Neuron (in vitro differentiated cells): ENCODE results near the gene MRPS27.

Experiments
- H2AFZ ChIP-seq: one replicate; pipeline ENCODE4 v1.6.1; 2013; ENCODE audit warnings: low read depth, mild to moderate bottlenecking, inconsistent platforms, low read length, moderate library complexity
- H3K27me3 ChIP-seq: one replicate; pipeline ENCODE4 v1.6.1; 2013; ENCODE audit warnings: low read length; ENCODE audit not compliant: insufficient read depth
- H3K36me3 ChIP-seq: one replicate; pipeline ENCODE4 v1.6.1; 2013; ENCODE audit warnings: low read length; ENCODE audit not compliant: insufficient read depth
- H3K4me1 ChIP-seq: one replicate; pipeline ENCODE4 v1.6.1; 2013; ENCODE audit warnings: low read length; ENCODE audit not compliant: insufficient read depth
- H3K4me3 ChIP-seq: 2 replicates; pipeline ENCODE4 v1.5.1; 2013; ENCODE audit warnings: mild to moderate bottlenecking, low read length, moderate library complexity
- H3K9me3 ChIP-seq: one replicate; pipeline ENCODE4 v1.6.1; 2013; ENCODE audit warnings: low read length

Gene MRPS27

DNA sequence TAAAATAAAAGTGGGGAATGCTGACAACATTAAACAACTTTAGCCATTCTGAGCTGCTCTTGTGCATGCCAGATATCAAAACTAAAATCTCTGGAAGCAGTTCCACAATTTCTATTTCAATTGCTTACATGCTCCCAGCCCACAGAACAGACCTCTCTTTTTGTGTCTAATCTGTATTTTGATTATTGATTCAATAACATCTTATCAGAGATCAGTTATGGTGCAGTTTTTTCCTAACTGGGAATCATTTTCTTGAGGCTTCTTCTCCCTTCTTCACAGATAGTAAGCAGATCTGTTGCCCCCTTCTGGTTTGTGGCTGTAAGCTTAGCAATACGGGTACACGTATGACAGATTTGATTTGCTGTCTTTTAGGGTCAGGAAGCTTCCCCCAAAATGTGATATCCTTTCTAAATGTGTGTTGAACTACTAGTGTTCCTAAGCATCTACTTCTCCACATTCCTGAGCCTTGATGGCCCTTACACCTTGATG lies 39.4 kb downstream of the MRPS27 start:
- H3K9me3 ChIP-seq = peaks cover 5% of the 10 kb centered on the region
- H3K27me3 ChIP-seq = no peaks in the 10 kb centered on the region
- peaks cover 8% of the 10 kb centered on the region for H3K36me3 ChIP-seq
- no peak overlapping the region for H3K4me3 ChIP-seq
- H3K4me1 ChIP-seq = peaks cover 5% of the 10 kb centered on the region
- no peak overlapping the region for H2AFZ ChIP-seq

DNA sequence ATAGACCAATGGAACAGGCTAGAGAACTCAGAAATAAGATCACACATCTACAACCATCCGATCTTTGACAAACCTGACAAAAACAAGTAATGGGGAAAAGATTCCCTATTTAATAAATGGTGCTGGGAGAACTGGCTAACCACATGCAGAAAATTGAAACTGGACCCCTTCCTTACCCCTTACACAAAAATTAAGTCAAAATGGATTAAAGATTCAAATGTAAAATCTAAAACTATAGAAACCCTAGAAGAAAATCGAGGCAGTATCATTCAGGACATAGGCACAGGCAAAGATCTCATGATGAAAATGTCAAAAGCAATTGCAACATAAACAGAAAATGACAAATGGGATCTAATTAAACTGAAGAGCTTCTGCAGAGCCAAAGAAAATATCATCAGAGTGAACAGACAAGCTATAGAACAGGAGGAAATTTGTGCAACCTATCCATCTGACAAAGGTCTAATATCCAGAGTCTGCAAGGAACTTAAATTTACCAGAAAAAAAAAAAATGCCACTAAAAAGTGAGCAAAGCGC lies 43.8 kb downstream of the MRPS27 start:
- no peak overlapping the region for H3K4me3 ChIP-seq
- peaks cover 4% of the 10 kb centered on the region for H3K36me3 ChIP-seq
- H3K9me3 ChIP-seq = peaks cover 5% of the 10 kb centered on the region
- no peak overlapping the region for H2AFZ ChIP-seq
- H3K4me1 ChIP-seq = peaks cover 5% of the 10 kb centered on the region
- H3K27me3 ChIP-seq = no peaks in the 10 kb centered on the region

DNA sequence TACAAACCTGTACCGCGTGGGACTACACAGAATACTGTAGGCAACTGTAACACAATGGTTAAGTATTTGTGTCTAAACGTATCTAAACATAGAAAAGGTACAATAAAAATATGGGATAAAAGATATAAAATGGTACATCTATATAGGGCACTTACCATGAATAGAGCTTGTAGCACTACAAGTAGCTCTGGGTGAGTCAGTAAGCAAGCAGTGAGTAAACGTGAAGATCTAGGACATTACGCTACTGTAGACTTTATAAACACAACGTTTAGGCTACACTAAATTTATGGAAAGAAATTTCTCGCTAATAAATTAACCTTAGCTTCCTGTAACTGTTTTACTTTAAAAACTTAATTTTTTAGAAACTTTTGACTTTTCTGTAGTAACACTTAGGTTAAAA lies 46.5 kb downstream of the MRPS27 start:
- peaks cover 5% of the 10 kb centered on the region for H3K9me3 ChIP-seq

DNA sequence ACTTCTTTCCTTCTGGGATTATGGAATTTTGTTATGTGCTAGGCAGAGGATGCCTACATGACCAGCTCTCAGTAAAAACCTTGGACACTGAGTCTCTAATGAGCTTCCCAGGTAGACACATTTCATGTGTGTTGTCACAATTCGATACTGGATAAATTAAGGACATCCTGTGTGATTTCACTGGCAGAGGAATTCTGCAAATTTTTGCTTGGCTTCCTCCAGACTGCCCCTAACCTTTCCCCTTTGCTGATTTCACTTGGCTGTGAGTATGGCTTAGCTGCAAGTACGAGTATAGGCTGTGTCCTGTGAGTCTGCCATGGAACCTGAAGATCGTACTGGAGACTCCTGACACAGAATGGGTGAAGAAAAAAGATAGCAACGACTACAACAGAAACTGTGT lies 47.6 kb downstream of the MRPS27 start:
- H3K36me3 ChIP-seq = no peaks in the 10 kb centered on the region
- no peak overlapping the region for H2AFZ ChIP-seq

More for the DNA sequence above, 46.5 kb downstream of the MRPS27 start:
- Histone ChIP-seq H3K4me1 (no peaks in the 10 kb centered on the region), H3K36me3 (peaks cover 3% of the 10 kb centered on the region), H2AFZ (no peak overlapping the region), H3K4me3 (no peak overlapping the region), H3K27me3 (no peaks in the 10 kb centered on the region)

DNA sequence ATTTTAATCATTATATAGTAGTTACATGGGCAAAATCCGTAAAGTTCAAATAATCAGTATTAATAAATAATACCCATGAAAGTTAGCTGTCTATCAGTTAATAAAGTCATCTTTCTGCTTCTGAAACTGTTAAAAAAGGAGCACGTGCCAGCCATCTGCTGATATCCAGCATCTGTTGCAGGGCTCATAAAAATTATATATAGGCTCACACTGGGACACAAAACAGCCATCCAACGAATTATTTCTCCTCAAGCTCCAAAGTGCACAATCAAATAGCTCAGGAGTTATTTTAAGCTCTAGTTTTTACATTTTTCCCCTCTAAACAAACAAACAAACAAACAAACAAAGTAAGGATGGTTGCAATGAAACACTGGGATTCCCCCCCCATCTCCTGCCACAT lies 48.3 kb downstream of the MRPS27 start:
- Histone ChIP-seq H3K9me3 (no peaks in the 10 kb centered on the region), H3K4me1 (no peaks in the 10 kb centered on the region), H3K27me3 (no peaks in the 10 kb centered on the region)

More for the DNA sequence above, 47.6 kb downstream of the MRPS27 start:
- Histone ChIP-seq H3K27me3 (no peaks in the 10 kb centered on the region), H3K4me1 (no peaks in the 10 kb centered on the region), H3K9me3 (peaks cover under 1% of the 10 kb centered on the region), H3K4me3 (no peak overlapping the region)

DNA sequence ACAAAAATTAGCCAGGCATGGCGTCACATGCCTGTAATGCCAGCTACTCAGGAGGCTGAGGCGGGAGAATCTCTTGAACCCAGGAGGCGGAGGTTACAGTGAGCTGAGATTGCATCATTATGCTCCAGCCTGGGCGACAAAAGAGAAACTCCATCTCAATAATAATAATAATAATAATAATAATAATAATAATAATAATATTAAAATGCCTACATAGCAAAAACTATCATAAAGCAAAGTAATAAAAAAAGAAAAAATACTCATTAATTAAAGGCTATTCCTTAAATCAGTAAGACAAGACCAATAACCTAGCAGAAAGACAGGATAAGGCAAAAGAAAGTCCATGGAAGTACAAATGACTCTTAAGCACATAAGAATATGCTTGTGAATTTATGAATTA lies 50.0 kb downstream of the MRPS27 start:
- no peaks in the 10 kb centered on the region for H3K27me3 ChIP-seq
- H3K9me3 ChIP-seq = no peaks in the 10 kb centered on the region
- H3K4me3 ChIP-seq = no peak overlapping the region
- H2AFZ ChIP-seq = no peak overlapping the region
- H3K4me1 ChIP-seq = no peaks in the 10 kb centered on the region
- no peaks in the 10 kb centered on the region for H3K36me3 ChIP-seq

More for the DNA sequence above, 48.3 kb downstream of the MRPS27 start:
- Histone ChIP-seq H3K4me3 (no peak overlapping the region), H3K36me3 (no peaks in the 10 kb centered on the region), H2AFZ (no peak overlapping the region)

DNA sequence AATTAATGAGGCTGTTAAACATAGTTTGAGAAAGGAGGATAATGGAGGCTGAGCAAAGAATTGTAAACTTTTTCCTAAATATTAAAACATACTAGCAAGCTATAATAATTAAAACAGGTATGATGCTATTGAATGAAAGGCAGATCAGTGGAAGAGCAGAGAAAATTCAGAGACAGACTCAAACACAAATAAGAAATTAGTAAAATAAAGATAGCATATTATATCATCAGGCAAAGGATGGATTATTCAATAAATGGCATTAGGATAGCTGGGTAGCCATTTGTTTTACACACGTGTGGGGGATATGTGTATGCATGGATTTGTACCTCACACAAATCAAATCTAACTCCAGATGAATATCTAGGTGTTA lies 50.6 kb downstream of the MRPS27 start:
- H2AFZ ChIP-seq = no peak overlapping the region
- H3K4me3 ChIP-seq = no peak overlapping the region
- H3K27me3 ChIP-seq = no peaks in the 10 kb centered on the region
- H3K4me1 ChIP-seq = no peaks in the 10 kb centered on the region
- no peaks in the 10 kb centered on the region for H3K9me3 ChIP-seq
- H3K36me3 ChIP-seq = no peaks in the 10 kb centered on the region

DNA sequence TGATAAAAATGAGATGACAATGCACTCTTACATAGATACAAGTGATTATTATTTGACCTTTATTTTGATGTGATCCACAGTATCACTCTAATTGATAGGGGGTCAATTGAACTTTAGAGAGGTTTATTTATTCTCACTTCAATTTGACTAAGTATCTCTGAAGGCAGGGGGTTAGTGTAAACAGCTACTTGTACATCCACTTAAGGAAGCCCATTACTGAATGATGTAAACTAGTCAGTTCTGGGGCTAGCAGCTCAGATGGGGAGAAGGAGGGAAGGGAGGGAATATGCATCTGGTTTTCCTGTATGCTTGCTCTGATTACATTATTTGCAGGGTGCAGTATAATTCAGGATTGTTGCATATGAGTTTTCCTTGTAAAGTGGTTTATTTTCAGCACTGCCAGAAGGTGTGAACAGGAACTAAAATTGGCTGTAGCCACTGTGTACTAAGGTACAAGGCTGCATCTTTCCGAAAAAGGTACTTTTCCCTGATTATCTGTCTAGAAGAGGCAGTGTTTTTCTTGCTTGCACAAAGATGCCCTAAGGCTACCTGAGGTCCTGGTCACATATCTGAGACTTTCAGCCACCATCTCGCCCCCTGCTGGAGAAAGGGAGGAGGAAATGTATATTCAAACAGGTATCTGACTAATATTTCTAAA lies 51.2 kb downstream of the MRPS27 start:
- Histone ChIP-seq H3K27me3 (no peaks in the 10 kb centered on the region), H3K4me3 (no peak overlapping the region), H3K4me1 (no peaks in the 10 kb centered on the region), H3K36me3 (no peaks in the 10 kb centered on the region), H3K9me3 (no peaks in the 10 kb centered on the region), H2AFZ (no peak overlapping the region)

DNA sequence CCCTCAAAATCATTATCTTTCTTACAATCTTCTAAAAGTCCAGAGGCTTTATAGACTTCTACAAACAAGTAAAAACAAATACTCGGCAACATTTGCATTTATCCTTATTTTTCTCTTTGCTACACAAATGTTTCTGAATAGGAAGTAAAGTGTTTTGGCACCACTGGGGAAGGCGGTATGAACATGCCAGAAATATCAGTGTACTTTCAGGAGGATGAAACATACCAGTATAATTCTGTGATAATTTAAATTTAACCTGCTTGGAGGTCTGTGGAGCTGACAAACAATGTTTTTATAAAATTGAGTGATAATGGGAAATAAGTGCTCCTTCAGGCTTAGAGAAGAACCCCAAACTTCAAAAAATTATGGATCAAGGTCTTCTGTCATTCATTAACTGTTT lies 51.8 kb downstream of the MRPS27 start:
- Histone ChIP-seq H3K36me3 (no peaks in the 10 kb centered on the region), H3K9me3 (no peaks in the 10 kb centered on the region), H2AFZ (no peak overlapping the region), H3K27me3 (no peaks in the 10 kb centered on the region), H3K4me1 (no peaks in the 10 kb centered on the region), H3K4me3 (no peak overlapping the region)

DNA sequence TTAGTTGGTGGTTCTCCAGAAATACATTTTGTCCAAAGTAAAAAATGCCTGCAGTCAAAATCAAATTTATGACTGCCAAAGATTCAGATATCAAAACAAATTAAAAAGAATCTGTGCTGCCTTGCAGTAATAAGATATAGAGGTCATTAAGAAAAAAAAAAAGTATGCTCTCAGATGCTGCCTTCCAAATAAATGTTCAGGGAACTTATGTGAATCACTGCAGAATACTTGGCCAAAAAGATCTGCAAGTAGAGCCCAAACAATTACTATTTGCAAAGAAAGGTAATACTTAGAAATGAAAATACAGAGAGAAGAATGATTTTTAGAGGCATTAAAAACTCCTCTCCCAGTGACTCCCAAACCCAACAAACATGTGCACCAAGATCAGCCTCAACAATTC lies 52.4 kb downstream of the MRPS27 start:
- Histone ChIP-seq H3K27me3 (no peaks in the 10 kb centered on the region), H3K36me3 (no peaks in the 10 kb centered on the region), H2AFZ (no peak overlapping the region), H3K9me3 (no peaks in the 10 kb centered on the region), H3K4me3 (no peak overlapping the region), H3K4me1 (no peaks in the 10 kb centered on the region)

DNA sequence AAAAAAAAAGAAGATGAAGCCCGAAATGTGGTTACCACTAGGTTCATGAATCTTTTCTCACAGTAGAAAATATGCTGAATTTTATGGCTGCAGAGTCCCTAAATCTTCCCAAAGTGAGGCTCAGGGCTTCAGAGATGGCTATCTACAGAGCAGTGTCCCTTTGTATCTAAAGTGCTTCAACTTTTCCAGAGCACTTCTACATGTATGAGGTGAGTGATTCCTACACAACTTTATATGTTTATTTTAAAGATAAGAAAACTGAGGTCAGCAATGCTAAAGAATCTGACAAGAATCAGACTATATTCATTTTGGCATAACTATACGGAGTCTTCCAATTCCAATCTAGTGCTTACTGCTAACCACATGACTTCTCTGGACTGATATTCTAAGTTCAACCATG lies 53.2 kb downstream of the MRPS27 start:
- Histone ChIP-seq H3K4me3 (no peak overlapping the region), H2AFZ (no peak overlapping the region), H3K27me3 (no peaks in the 10 kb centered on the region), H3K9me3 (no peaks in the 10 kb centered on the region), H3K4me1 (no peaks in the 10 kb centered on the region), H3K36me3 (no peaks in the 10 kb centered on the region)

DNA sequence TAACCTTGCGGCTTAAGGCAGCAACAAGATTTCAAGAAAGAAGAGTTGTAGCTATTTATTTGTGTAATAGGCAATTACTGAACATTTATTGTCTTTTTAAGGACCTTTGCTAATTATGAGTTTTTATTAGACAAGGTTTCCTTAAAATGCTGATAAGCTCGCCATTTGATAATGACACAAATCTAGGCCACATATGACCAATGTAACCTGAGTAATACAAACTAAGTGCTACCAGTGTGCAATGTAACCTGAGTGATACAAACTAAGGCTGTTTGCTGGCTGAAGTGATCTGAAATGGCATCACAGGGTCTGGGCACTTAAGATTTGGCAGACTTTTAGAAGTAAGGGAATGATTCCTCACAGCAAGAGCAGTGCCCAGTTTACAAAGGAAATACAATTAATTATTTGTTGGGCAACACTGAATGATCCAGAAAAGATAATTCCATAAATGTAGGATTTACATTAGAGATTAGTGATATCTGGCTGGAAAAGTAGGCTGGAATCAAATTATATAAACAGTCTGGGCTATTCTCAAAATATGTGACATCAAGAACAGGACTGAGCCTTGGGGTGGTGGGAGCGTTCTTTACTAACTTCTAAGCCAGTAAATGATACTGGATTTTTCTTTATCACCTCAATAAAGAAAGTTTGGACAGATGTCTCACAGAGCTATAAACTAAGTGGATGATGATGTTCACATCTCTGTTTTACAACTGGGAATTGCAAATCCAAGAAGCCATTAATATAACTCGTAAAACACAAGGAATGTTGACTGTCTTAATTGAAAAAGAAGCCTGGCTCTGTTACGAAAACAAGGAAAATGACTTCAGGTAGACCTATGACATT lies 54.8 kb downstream of the MRPS27 start:
- H3K27me3 ChIP-seq = no peaks in the 10 kb centered on the region
- H3K4me3 ChIP-seq = no peak overlapping the region
- H3K9me3 ChIP-seq = no peaks in the 10 kb centered on the region
- H3K4me1 ChIP-seq = no peaks in the 10 kb centered on the region
- no peak overlapping the region for H2AFZ ChIP-seq
- no peaks in the 10 kb centered on the region for H3K36me3 ChIP-seq

DNA sequence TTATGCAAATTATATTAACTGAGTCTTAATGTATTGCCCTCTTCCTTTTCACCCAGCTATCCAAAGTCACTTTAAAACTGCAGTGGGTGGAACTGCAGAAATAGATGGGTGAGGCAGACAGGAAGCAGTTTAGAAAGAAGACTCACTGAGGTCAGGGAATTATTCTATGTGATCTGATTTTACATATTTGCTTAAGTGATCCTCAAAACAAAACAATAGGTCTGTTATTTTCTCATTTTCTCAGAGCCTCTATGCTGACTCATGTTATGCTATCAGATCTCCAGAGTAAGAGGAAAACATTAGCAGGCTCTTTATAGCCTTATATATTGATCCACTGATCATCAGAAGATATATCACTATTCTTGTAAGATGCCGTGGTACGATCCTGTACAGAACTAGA lies 63.5 kb downstream of the MRPS27 start:
- H3K27me3 ChIP-seq = no peaks in the 10 kb centered on the region

More for the DNA sequence above, 63.5 kb downstream of the MRPS27 start:
- no peak overlapping the region for H2AFZ ChIP-seq
- no peak overlapping the region for H3K4me3 ChIP-seq
- peaks cover 10% of the 10 kb centered on the region for H3K4me1 ChIP-seq
- H3K9me3 ChIP-seq = no peaks in the 10 kb centered on the region
- H3K36me3 ChIP-seq = no peaks in the 10 kb centered on the region
